DLD1 (cell line): ENCODE results near the gene NME9.

Experiments used
- in situ Hi-C: cut with HindIII; loops from 2 replicates; pipeline ENCODE4 v1.10.0; 2017; ENCODE audit warnings: low sequenced_read_pairs

Gene NME9

DNA sequence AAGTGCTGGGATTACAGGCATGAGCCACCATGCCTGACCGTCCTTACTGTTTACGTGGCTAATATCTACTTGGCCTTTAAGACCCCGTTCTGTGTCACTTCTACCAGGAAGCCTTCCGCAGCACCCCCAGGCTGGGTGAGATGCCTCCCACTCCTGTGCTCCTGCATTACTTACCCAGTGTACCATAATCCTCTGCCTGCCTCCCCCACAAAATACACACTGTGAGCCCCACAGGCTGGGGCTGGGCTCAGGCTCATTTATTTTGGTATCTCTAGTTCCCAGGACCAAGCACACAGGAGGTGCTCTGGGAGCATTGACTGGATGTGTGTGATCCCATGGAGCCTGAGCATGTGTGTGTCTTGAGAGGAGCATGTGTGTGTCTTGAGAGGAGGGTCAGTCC is 33.7 kb upstream of the NME9 start:
- in situ Hi-C loops, result no loop called here

DNA sequence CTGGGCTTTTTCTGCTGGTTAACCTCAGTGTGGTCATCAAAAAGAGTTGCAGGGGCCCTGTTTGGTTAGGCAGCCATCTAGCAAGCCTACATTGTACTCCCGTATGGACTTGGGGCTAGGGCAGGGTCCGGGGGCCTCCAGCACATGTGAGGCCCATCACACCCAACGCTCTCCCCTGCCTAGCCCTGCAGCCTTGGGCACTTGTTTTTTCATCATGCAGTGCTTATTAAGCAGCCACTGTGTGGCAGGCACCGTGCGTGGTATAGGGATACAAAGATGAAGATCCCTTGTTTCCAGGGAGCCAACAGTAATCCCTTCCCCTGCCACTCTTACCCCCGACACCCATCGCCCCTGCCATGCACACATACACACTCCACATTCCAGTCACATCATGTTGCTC is 32.9 kb upstream of the NME9 start:
- in situ Hi-C loops, result no loop called here

DNA sequence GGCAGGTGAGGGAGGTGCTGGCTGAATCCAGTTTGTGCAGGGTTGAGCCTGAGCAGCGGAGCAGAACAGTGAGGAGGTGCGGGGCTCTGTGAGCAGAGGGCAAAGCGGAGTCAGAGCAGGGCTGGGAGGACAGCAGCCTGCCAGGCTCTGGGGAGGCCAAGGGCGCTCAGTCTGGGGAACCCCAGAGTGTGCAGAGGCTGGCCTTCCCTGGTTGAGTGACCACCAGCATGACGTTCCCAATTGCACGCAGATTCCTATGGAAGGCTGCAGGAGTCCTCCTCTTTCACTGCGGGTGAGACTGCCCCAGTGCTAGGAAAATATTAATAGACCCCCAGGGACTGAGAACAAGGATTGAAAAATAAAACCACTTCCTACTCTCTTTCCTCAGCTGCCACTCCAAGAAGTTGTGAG is 31.9 kb upstream of the NME9 start:
- in situ Hi-C loops, result no loop called here

DNA sequence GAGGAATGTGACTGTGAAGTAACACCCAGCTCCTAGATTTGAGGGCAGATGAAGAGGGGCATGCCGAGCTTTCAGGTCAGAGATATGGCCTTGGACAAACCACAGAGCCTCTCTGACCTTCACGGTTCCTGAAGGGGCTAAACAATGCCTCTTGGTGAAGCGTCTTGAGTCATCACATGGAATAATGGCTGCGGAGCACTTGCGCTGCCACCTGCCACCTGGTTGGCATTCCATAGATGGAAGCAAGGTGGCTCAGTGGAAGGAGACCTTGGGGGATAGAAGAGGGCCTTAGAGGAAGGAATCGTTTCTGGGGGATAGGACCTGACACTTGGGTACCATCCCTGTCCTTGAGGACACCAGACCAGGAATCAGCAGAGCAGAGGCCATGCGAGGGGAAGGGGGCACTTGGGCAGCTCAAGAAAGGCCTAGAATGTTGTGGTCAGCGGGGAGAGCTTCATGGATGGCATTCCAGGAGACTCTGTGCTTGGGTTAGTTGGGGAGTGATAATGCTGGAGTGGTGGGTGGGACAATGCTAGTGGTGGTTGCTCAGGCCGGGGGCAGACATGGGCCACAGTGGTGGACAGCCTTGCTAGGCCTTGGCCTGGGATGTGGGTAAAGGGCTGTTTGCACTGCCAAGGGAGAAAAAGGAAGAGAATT is 31.3 kb upstream of the NME9 start:
- in situ Hi-C loops, result no loop called here

DNA sequence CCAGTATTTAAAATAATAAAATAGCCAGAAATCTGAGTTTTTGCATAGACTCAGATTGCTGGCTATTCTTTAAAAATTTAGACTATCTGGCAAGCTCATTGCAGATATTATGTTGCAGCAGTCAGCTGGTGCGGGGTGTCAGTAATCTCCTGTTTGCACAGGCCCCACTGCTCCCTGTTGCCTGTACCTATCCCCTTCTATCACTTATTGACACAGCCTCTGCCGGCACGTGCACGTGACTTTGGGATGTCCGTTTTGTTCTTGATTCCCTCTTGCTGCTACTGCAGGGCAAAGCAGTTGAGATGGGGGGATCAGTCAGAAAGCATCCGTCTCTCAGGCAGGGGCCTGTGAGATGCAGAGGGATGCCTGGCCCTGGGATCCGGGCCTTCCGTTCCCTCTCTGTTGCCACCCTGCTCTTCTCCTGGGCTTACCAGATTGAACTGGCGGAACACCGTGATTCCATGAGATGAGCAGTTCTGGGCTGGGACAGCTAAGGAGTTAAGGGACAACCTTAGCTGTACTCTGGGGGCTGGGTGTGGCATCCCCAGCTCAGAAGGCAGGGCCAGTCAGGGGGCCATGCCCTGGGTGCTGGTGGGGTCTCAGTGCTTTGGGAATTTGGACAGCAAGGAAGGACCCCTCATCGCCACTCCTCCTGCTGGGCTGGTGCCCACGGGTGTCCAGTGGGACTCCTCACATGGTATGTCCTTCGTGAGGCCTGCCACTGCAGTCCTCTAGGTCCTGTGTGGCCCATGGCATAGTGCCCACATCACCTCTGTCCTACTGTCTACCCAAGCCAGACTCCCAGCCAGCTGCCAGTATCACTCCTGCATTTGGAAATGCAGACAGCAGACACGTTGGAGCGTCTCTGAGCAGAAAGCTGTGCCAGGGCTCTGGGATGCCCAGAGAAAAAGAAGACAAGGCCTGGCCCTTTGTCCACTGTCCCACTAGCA is 30.5 kb upstream of the NME9 start:
- in situ Hi-C loops, result no loop called here

DNA sequence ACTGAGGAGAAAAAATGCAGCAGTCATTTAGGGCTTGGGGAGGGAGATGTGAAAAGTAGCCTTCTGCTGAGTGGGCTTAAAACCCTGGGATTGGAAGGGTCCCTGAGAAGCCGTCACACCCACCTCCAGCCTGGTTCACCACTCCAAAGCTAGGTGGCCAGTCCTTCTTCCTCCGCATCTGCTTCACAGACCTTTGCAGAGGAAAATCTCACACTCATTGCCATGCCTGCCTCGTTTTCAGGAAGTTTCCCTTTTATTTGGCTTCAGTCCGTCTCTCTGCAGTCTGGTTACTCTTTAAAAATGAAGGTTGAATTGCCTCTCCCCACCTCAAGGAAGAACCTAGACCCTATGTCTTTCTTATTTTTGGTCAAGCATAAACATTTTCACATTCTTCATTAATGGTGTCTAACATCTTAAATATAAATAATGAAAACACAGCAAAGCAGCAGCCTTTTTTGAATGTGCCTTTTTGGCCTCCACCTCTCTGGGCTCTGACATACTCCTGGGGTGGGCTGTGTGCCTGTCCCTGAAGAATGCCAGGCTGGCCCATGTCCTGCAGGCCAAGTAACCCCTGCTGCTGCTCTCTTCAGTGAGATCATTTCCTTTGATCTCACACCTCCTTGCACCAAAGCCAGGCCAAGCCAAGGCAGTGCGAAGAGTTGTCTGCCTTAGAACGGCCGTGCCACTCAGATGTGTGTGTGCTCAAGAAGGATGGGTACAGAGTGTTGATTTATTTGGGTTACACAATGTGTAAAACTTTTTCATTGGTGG is 29.7 kb upstream of the NME9 start:
- in situ Hi-C loops, result no loop called here

DNA sequence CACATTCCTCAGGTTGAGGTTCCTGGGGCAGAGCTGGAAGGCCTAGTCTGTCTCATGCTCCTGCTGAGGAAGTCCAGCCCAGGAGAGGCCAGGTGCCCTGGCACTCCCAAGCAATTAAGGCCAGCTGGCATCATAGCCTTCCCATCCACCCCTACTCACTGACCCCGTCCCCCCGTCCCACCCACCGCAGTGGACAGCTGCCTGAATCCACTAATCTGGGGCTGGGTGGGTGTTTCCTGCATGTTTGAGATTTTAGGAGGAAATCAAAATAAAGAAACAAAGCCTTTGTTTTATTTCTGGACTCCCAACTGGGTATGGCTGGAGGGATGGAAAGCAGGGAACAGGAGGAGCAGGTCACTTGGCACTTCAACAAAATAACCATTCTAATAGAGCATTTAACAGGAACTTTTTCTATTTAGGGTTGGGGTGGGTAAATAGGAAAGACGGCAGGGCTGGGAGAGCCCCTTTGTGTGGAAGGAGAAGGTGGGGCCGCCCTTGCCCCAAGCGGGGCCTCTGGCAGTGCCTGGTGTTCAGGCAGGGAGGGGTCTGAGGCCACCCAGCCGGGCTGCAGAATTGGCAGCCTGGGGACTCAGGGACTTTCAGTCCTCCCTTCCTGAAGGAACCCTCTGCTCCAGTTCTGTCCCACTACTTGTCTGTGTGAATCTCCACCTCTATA is 27.2 kb upstream of the NME9 start:
- in situ Hi-C loops, result no loop called here

DNA sequence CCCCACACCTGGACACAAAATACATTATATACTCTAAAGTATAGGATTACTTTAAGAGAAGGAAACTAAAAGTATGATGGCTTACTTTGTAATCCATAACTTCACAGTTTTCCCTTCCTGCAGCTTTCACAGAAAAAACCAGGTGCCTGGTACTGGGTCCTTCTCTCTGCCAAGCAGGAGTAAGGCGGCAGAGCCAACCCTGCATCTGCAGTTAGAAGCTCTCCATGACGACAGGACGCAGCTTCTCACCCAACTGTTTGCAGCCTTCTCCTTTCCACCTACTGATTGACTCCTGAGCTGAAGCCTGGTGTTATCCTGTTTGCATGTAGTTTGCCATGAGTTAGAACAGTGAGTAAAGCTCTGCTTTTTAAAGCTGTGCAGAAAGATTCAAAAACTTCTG is 25.4 kb upstream of the NME9 start:
- in situ Hi-C loops, result no loop called here

DNA sequence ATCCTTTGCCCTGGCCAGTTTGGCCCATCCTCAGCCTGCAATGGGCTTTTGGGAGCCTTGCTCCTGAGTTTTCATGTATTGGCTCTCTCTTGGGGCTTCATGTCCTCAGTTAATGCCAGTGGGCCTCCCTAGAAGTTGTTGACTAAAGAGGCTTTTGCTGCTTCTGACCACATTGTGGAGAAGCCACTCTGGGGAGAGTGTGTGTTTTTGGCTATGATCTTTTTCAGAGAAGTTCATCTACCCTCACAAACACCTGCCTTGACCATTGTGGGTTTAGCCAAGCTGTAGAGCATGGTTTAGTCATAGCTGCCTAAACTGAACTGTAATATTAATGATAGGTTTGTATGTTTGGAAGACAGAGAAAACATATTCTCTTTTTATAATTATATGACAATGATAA is 24.7 kb upstream of the NME9 start:
- in situ Hi-C loops, result no loop called here

DNA sequence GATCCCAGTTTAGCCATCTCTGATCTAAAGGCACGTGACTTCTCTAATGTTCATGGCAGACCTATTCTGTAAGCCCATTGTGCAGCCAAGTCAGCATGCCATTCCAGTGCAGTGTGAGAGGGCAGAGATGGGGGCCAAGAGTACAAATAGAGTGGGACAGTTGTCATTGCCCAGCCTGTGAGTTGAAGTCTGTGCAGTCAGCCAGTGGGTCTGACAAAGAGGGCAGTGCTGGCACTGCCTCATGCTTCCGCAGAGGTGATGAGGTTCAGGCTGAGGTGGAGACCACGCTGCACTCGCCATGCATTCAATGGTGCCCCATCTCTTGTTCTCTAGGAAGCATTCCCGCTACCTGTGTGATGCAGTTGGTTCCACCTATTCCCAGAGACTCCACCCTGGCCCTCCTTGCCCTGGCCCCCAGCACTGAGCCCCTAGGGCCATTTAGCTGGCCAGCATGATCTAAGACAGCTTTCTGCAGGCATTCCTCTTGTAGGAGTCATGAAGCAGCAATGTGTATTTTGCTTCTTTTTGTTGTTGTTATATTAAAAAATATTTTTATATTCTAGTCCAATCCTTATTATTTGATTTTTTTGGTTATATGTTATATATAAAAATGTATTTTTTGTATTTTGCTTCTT is 22.4 kb upstream of the NME9 start:
- in situ Hi-C loops, result no loop called here

DNA sequence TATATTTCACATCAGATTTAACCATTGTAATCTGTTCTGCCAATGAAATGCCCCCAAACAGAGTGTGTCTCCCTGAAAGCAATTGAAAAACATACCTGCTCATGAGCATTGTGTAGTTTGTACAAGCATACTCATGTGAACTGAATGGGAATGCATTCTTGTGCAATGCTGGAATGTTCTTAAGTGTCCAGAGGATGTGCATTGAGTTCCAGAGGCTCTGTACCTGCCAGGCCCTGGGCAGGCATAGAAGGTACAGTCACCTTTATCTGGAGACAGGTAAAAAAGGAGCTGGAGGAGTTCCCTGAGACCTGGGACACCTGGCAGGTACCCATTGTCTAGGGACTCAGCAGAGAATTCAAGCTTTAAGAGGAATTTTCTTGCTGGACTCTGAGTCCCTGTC is 21.5 kb upstream of the NME9 start:
- in situ Hi-C loops, result no loop called here

DNA sequence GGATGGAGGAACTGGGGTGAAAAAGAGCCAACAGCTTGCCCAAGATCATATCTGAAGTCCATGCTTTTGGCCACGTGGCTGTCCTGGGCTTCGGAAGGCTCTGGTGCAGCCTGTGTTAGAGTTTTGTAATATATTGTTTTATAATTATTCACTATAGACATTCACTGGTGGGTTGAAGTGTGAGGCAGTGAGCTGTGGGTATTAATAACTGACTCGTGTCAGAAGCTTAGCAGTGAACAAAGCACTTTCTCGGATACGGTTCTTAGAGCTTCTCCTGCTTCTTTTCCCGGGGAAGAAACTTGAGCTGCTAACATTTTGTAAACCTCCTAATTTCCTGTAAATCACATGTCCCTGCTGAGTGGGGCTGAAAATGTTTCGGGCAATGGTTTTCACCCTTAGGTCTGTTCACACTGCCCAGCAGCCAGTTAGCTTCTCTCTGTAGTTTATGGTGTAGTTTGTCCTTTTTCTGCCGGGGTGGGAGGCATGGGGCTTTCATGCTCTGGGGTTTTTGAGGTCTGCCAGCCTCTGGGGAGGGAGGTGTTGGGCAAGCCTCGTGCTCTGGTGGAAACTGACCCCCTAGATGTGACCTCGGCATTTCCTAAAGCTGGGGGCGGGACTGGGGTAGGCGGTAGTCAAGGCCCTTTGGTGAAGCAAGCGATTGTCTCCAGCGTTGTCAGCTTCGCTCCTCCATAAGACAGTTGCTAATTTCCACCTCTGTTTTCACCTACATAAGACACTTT is 20.4 kb upstream of the NME9 start:
- in situ Hi-C loops, result no loop called here

DNA sequence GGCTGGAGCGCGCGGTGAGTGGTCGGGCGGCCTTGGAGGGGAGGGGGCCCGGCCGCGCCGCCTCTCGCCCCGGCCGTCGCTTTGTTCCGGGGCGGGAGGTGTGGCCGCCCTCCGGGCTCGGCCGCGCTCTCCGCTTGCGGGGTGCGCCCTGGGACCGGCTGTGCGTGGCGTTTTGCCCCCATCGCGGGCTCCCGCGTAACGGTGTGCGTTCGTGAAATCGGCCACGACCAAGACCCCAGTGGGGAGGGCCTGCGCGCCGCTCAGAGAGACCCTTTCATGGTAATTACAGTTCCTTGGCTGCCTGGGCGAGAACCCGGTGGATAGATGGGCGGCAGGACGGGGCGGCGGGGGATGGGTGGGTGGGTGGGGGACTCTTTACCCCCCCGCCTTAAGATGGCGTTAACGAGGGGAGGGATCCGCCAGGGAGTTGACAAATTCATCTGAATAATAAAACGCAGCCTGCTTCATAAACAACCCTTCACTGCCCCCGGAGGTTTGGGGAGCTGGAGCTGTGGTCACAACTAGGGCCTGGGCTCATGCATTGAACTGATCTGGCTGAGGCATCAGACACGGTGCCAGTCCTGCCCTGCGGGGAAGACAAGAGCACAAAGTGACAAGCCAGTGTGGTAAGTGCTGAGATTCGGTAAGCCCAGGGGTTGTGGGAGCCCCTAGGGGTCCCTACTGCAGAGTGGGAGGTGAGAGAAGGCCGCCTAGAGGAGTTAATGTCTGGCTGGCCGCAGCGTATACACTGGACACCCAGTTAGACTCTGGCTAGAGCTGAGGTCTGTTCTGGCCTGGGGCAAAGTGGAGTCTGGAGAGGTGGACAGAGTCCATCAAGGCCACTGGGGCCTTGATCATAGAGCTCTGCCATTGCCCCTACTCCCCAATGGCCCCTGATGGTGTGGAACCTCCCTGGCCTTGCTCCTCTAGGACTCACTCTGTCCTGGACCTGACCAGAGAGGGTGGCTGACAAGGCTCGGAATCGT is 19.4 kb upstream of the NME9 start:
- in situ Hi-C loops, result no loop called here

DNA sequence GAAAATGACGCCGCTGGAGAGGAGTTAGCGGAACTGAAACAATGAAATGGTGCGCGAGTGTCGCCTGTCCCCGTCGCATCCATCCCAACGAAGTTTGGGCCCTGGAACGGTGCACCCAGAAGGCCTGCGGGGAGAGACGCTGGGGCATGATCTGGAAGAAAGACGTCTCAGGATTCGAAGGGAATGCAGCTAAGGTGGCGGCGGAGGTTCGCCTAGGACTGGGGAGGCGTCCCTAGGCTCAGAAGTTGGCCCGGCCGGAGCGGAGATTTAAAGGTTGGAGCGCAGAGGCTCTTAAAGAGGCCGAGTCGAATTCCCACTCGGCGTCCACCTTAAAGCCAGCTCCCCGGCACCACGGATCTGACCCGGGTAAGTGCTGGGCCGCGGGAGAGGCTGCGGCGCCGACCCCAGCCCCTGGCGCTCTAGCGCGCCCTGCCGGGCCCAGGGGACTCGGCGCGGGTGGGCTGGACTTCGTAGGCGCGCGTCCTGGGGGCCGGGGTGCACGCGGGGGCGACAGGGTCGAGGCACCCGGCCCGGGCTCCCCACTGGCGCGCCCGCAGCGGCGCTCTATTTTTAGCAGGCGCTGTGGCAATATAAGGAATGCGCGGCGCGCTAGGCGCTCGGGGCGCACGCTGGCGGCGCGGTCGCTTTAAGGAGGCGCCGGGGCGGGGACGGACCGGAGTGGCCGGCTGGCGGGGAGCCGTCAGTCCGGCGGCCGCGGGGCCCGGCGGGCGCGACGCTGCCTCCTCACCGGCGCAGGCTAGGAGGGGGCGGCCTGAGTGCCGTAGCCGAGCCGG is 18.5 kb upstream of the NME9 start, which contains the start of gene MRAS:
Gene MRAS, plus strand, starts transcription at position 620 of the 794 bp plus-strand sequence. CDS start 24,305 bp downstream, outside the sequence.
- in situ Hi-C loops, result no loop called here

DNA sequence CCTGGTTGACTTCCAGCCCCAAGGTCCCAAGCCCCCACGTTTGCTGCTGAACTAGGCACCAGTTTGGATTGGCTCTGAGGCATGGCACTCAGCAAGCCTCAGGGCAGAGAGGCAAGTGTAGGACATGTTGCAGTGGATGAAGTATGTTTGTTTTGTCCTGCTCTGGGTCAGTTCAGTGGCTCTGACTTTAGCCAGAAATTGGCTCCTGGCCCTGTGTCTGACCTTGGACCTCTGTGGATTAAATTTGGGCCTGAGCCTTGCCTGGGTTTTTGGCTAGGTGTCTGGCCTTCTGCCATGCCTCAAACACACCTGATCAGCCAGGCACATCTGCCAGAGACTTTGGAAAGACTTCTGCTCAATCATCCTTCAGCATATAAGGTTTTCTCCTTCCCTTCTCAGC is 15.1 kb upstream of the NME9 start:
- in situ Hi-C loops, result no loop called here

DNA sequence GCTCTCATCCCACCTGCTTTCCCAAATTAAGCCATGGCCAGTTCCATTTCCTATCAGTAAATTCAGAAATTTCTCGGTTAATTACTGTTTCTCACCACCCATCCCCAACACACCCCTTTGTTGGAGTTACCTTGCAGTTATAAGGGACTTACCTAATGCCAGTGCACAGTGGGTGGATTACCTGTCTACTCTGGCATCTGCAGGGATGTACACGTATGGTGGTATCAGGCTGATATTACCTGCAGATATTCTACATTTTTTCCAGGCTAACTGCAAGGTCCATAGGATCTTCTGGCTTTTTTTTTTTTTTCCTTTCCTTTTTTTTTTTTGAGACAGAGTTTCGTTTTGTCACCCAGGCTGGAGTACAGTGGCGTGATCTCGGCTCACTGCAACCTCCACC is 10.9 kb upstream of the NME9 start:
- in situ Hi-C loops, result no loop called here

DNA sequence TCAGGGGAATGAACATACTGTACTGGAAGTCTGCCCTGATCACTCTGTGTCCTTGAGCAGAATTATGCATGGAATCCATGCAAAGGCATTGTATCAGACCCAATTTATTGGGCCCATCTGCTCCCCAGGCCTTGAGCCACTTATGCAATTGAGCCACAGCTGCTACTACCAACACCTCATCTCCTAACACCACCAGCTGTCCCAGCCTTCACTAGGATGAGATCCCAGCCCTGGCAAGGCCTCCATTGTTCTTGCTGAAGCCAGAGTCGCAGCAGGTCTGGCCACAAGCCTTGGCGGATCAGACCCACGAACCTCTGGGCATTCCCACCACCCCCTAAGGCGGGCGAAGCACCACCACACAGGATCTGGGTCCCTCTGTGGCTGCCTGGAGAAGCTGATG is 9.2 kb upstream of the NME9 start:
- in situ Hi-C loops, result no loop called here

DNA sequence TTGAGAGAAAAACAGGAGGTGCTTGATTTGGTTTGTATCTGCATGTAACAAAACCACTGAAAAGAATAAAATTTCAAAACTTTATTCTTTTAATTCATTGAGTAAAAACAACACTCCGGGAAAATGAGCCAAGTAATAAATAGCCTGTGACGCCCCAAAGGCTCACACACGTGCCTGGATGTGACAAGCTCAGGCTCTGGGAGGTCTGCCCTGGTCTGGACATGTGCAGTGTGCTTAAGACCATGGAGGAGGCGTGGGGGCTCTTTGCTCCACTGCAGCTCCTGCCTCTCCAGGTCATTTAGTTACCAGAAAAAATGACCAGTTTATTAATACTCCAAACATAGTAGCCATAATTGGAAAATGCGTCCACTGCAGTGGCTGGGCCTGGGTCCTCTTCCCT is 8.6 kb upstream of the NME9 start:
- in situ Hi-C loops, result no loop called here
